Body of pancreas (tissue), 4 donors: ENCODE measurements around the gene C12orf75. TPM values are rescaled to one million over a fixed set of nuclear protein-coding genes. Genes with fewer than 3 reads are reported as not detected.
A peak's percentile ranks its signal among the peaks of the same experiment; 100 is the strongest.
"Not testable (repeated sequence)": the region's sequence is repeated elsewhere in the genome, so short reads cannot be mapped to it uniquely, and the experiment has no call there.

ENCODE experiments used
- ATAC-seq: fragments of 150-250 bp; one replicate; pipeline ENCODE4 v1.9.1; 2016
- DNase-seq, 4 donors: peaks; one replicate each; pipeline ENCODE4 v3.0.0-alpha.2; 2019
- H3K27ac ChIP-seq, 4 donors: fragments of 200-600 bp; sonication (generic); 1 replicate in 3 of 4; 2 replicates in 1 of 4; pipeline versions ENCODE4 v1.5.1 to v1.6.1; 2016 to 2019; ENCODE audit warnings: mild to moderate bottlenecking in 1 of 4, mixed read lengths in 1 of 4, moderate library complexity in 1 of 4
- H3K27me3 ChIP-seq, 2 donors: fragments of 200-600 bp; sonication (generic); one replicate each; pipeline ENCODE4 v1.6.0; 2016; ENCODE audit warnings: mild to moderate bottlenecking in 1 of 2
- H3K36me3 ChIP-seq, 2 donors: fragments of 200-600 bp; sonication (generic); replicated peaks in 1 of 2; 2 replicates each; pipeline ENCODE4 v1.5.1; 2016; ENCODE audit warnings: low read depth in 2 of 2; ENCODE audit not compliant: insufficient read depth in 1 of 2
- H3K4me1 ChIP-seq: fragments of 200-600 bp; sonication (generic); one replicate; pipeline ENCODE4 v1.6.0; 2016
- H3K4me3 ChIP-seq, 2 donors: fragments of 200-600 bp; sonication (generic); 1 replicate in 1 of 2; 2 replicates in 1 of 2; pipeline ENCODE4 v1.5.1; 2016 to 2019
- H3K9me3 ChIP-seq, 3 donors: fragments of 200-600 bp; sonication (generic); 1 replicate in 2 of 3; 2 replicates in 1 of 3; pipeline ENCODE4 v1.5.1; 2016
- CTCF ChIP-seq, 7 experiments: fragments of 450-650 bp in 4 of 7; fragments of 200-600 bp in 3 of 7; sonication (generic) in 3 of 7; IDR thresholded peaks; one replicate each; pipeline ENCODE4 v1.5.1; 2016 to 2019; ENCODE audit warnings: antibody characterized with exemption in 7 of 7
- POLR2A ChIP-seq, 3 donors: fragments of 450-650 bp; IDR thresholded peaks; one replicate each; pipeline ENCODE4 v1.6.1; 2016; ENCODE audit warnings: antibody characterized with exemption in 3 of 3, mild to moderate bottlenecking in 2 of 3
- WGBS, 2 donors: methylation state at CpG; one replicate each; pipeline ENCODE4 v1.1.5; 2017; 5-methylcytosine and 5-hydroxymethylcytosine counted together
- intact Hi-C: fragments of 100-400 bp; cut with DNase I; formaldehyde crosslinking; loops from one replicate; pipeline ENCODE4 v1.15.1; 2023
- total RNA-seq, 2 donors: library from RNA; depleted of rRNA; stranded (reverse); fragments of >200 nt; gene quantifications; one replicate each; pipeline ENCODE4 v1.1.0, GENCODE V29; 2016

C12orf75 gene
- total RNA-seq, 2 donors from 2014 or later = 39.2 to 57.6 TPM

DNA sequence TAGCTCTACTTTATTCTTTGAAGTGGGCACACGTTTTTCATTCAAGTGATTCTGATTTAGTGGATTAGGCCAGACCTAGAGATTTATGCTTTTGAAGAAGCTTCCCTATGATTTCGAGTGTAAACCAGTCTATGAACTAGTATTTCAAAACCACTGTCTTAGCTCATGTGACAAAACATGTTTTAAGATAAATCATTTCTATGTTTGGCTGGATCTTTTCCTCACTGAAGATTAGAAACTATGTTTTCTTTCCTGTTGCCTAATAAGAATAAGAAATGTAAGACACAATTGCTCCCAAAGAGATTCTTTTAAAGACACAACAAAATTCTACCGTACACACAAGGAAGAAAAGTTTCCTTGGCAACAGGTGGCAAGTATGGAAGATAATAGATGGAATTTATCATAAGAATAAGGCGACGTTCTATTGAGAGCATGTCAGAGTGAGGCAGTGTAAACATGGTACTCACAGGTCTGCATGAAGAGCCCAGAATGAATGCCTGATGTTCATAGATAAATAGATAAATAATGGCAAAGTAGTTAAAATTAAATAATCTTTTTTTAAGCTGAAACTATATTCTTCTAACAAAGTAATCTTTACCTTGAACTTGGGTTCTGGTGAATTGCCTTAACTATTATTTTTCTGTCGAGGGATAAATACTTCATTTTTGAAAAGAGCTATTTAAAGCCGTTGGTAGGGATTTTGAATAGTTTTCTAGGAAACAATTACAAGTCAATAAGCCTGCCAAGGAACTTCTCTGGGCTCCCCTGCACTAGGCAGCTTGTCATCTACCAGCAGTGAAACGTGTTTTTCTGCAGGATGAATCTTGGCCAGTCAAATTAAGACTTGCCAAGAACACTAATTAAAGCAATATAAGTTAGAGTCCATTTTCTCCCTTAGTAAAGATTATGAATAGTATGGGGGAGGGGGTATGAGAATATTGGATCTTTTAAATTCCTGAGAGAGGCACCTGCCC is 34.1 kb upstream of the C12orf75 start:
- Histone ChIP-seq H3K27ac (no peak overlapping the region), H3K27me3 (no peaks in the 10 kb centered on the region), H3K36me3 (no peaks in the 10 kb centered on the region), H3K9me3 (no peaks in the 10 kb centered on the region), H3K4me3 (no peak overlapping the region), H3K4me1 (no peaks in the 10 kb centered on the region)
- intact Hi-C loops = no loop called here
- no peak for ATAC-seq
- no peak for DNase-seq
- 44 to 46% methylated on average over 8 of the region's 8 CpGs for WGBS, 2 donors
- TF ChIP-seq CTCF (IDR thresholded peaks at IDR 0.05) (no peak), POLR2A (IDR thresholded peaks at IDR 0.05) (no peak)

- intact Hi-C loops = no loop called here
- no peak for ATAC-seq
- 82 to 93% methylated on average over 6 of the region's 6 CpGs for WGBS, 2 donors
Measured at GRCh38 chr12:105300883-105301282, 29.6 kb upstream of the C12orf75 start.

DNA sequence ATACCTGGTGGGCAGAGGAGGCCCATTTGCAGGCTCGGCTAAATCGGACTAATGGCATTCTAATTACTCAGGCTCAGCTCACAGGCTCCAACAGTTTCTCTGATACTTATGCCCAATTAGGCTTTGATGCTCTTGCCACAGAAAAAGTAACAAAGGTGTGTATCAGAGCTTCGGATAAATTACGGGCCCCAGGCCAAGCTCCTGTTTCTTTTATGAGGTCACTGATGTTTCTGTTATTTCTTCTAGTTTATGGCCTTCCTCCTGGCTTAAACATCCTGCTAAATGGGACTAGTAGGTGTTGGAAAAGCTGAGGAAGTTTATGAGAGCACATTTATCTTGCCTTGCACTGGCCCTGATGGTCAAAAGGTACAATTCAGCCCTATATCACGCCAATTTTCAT is 28.8 kb upstream of the C12orf75 start:
- H3K4me3 ChIP-seq = no peak overlapping the region
- TF ChIP-seq CTCF (IDR thresholded peaks at IDR 0.05) = no peak
- no peak for TF ChIP-seq POLR2A (IDR thresholded peaks at IDR 0.05)
- no peaks in the 10 kb centered on the region for H3K36me3 ChIP-seq
- H3K27ac ChIP-seq = no peak overlapping the region
- intact Hi-C loops = no loop called here
- H3K4me1 ChIP-seq = no peaks in the 10 kb centered on the region
- H3K27me3 ChIP-seq = no peaks in the 10 kb centered on the region
- DNase-seq = peak in 1 of 4 donors; percentile 18
- WGBS, 2 donors = 66 to 72% methylated on average over 5 of the region's 5 CpGs
- no peaks in the 10 kb centered on the region for H3K9me3 ChIP-seq
- ATAC-seq = no peak

More at GRCh38 chr12:105300883-105301282, 29.6 kb upstream of the C12orf75 start:
- Histone ChIP-seq H3K4me3 (no peak overlapping the region), H3K27me3 (no peaks in the 10 kb centered on the region), H3K36me3 (no peaks in the 10 kb centered on the region), H3K27ac (no peak overlapping the region), H3K4me1 (no peaks in the 10 kb centered on the region), H3K9me3 (no peaks in the 10 kb centered on the region)
- TF ChIP-seq CTCF (IDR thresholded peaks at IDR 0.05) (no peak), POLR2A (IDR thresholded peaks at IDR 0.05) (no peak)
- DNase-seq = no peak

DNA sequence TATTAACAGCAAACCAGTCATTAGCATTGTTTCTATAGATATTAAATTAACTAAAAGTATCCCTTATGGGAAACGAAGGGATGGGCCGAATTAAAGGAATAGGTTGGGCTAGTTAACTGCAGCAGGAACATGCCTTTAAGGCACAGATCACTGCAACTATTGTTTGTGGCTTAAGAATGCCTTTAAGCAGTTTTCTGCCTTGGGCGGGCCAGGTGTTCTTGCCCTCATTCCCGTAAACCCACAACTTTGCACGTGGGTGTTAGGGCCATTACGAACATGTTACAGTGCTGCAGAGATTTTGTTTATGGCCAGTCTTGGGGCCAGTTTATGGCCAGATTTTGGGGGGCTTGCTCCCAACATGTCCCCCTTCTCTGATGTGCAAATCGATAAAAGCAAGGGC is 27.5 kb upstream of the C12orf75 start:
- H3K36me3 ChIP-seq, DNase-seq, intact Hi-C loops, H3K9me3 ChIP-seq, H3K27me3 ChIP-seq, ATAC-seq, H3K4me1 ChIP-seq, H3K4me3 ChIP-seq, H3K27ac ChIP-seq: not testable (repeated sequence)
- WGBS, 2 donors = 92 to 93% methylated on average over 6 of the region's 7 CpGs

GRCh38 chr12:105304626-105305025 is 25.9 kb upstream of the C12orf75 start:
- ATAC-seq, H3K36me3 ChIP-seq, H3K27ac ChIP-seq, H3K9me3 ChIP-seq, intact Hi-C loops, DNase-seq, H3K27me3 ChIP-seq, H3K4me3 ChIP-seq: not testable (repeated sequence)
- WGBS, 2 donors = 90 to 93% methylated on average over 2 of the region's 2 CpGs
- peaks cover 21% of the 10 kb centered on the region for H3K4me1 ChIP-seq

GRCh38 chr12:105307601-105308314 is 22.7 kb upstream of the C12orf75 start:
- WGBS, 2 donors = 66 to 71% methylated on average over 6 of the region's 6 CpGs
- H3K9me3 ChIP-seq, H3K27me3 ChIP-seq, H3K36me3 ChIP-seq, ATAC-seq, intact Hi-C loops, DNase-seq, H3K4me3 ChIP-seq: not testable (repeated sequence)
- Histone ChIP-seq H3K27ac (peak overlapping the region in 3 of 4 donors; percentile 5 to 65 (median 46)), H3K4me1 (peaks cover 42% of the 10 kb centered on the region)

- H3K36me3 ChIP-seq, DNase-seq, H3K9me3 ChIP-seq, H3K4me3 ChIP-seq, intact Hi-C loops, H3K27me3 ChIP-seq, ATAC-seq: not testable (repeated sequence)
- Histone ChIP-seq H3K27ac (peak overlapping the region in 2 of 4 donors; percentile 46 to 65), H3K4me1 (peaks cover 42% of the 10 kb centered on the region)
- 94 to 95% methylated on average over 4 of the region's 4 CpGs for WGBS, 2 donors
Measured at GRCh38 chr12:105308839-105309238, 21.7 kb upstream of the C12orf75 start.

DNA sequence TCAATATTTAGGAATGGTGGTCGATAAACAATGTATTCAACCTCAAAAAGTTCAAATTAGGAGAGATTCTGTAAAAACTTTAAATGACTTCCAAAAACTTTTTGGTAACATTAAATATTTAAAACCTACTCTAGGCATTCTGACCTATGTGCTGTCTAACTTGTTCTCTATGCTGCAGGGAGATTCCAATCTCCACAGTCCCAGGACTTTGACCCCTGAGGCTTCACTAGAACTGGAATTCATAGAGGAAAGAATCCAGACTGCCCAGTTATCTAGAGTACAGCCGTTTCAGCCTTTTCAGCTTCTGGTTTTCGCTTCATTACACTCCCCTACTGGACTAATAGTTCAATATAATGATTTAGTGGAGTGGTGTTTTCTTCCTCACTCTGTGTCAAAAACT is 21.1 kb upstream of the C12orf75 start:
- intact Hi-C loops, ATAC-seq, H3K4me3 ChIP-seq, H3K27me3 ChIP-seq, H3K9me3 ChIP-seq, DNase-seq, H3K36me3 ChIP-seq: not testable (repeated sequence)
- H3K4me1 ChIP-seq = peaks cover 42% of the 10 kb centered on the region
- 45 to 46% methylated on average over 3 of the region's 3 CpGs for WGBS, 2 donors
- peak overlapping the region in 3 of 4 donors; percentile 36 to 65 (median 46) for H3K27ac ChIP-seq
